Panc1 (cell line): ENCODE measurements around the gene KRTAP5-7.

Experiments
- SIN3A ChIP-seq: IDR thresholded peaks from 2 replicates; pipeline ENCODE4 v1.6.1; 2012; ENCODE audit warnings: low read depth, mild to moderate bottlenecking, low read length, moderate library complexity, borderline replicate concordance; ENCODE audit not compliant: insufficient read depth
- TF ChIP-seq, protein P1 (sequence below): fragments of 450-650 bp; IDR thresholded peaks from 2 replicates; pipeline ENCODE4 v1.5.1; 2017; ENCODE audit warnings: mild to moderate bottlenecking
- TF ChIP-seq, protein P2 (sequence below), 2 experiments: IDR thresholded peaks; 2 replicates each; pipeline ENCODE4 v1.6.1; 2011 to 2012; ENCODE audit warnings: low read depth in 2 of 2, control low read depth in 1 of 2, low read length in 1 of 2, mild to moderate bottlenecking in 1 of 2, moderate library complexity in 1 of 2; ENCODE audit not compliant: insufficient read depth in 1 of 2

DNA sequence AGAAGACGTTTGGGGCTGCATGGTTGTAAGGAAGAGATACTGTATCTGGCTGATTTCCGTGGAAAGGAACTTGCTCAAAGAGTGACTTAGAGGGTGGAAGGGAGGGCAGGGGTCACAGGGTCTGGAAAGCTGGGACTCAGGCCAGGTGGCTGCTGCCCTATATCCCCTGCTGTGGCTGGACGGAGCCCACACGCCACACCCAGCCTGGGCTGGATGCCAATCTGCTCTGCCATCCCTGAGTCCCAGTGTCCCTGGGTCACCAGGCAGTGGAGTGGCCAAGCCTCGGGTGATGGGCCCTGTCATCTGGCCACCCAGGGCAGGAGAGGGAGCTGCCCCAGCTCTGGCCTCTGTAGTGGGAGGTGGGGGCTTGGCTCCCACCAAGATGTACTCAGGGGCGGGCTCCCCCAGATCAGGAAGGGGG is 26.5 kb upstream of the KRTAP5-7 start:
- TF ChIP-seq, protein P1, sequence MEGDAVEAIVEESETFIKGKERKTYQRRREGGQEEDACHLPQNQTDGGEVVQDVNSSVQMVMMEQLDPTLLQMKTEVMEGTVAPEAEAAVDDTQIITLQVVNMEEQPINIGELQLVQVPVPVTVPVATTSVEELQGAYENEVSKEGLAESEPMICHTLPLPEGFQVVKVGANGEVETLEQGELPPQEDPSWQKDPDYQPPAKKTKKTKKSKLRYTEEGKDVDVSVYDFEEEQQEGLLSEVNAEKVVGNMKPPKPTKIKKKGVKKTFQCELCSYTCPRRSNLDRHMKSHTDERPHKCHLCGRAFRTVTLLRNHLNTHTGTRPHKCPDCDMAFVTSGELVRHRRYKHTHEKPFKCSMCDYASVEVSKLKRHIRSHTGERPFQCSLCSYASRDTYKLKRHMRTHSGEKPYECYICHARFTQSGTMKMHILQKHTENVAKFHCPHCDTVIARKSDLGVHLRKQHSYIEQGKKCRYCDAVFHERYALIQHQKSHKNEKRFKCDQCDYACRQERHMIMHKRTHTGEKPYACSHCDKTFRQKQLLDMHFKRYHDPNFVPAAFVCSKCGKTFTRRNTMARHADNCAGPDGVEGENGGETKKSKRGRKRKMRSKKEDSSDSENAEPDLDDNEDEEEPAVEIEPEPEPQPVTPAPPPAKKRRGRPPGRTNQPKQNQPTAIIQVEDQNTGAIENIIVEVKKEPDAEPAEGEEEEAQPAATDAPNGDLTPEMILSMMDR, result no peak
- no peak for TF ChIP-seq SIN3A
- TF ChIP-seq, protein P2, sequence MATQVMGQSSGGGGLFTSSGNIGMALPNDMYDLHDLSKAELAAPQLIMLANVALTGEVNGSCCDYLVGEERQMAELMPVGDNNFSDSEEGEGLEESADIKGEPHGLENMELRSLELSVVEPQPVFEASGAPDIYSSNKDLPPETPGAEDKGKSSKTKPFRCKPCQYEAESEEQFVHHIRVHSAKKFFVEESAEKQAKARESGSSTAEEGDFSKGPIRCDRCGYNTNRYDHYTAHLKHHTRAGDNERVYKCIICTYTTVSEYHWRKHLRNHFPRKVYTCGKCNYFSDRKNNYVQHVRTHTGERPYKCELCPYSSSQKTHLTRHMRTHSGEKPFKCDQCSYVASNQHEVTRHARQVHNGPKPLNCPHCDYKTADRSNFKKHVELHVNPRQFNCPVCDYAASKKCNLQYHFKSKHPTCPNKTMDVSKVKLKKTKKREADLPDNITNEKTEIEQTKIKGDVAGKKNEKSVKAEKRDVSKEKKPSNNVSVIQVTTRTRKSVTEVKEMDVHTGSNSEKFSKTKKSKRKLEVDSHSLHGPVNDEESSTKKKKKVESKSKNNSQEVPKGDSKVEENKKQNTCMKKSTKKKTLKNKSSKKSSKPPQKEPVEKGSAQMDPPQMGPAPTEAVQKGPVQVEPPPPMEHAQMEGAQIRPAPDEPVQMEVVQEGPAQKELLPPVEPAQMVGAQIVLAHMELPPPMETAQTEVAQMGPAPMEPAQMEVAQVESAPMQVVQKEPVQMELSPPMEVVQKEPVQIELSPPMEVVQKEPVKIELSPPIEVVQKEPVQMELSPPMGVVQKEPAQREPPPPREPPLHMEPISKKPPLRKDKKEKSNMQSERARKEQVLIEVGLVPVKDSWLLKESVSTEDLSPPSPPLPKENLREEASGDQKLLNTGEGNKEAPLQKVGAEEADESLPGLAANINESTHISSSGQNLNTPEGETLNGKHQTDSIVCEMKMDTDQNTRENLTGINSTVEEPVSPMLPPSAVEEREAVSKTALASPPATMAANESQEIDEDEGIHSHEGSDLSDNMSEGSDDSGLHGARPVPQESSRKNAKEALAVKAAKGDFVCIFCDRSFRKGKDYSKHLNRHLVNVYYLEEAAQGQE (IDR thresholded peaks at IDR 0.05; ENCODE audit: insufficient read depth in 1 of 2, low read depth in 2 of 2, low read length in 1 of 2), result no peak
